Breast epithelium (tissue), 4 donors: ENCODE measurements around the gene NKX6-2. TPM values are rescaled to one million over a fixed set of nuclear protein-coding genes. Genes with fewer than 3 reads are reported as not detected.
A peak's percentile ranks its signal among the peaks of the same experiment; 100 is the strongest.

Experiments
- DNase-seq, 2 donors: peaks; one replicate each; pipeline ENCODE4 v3.0.0-alpha.2; 2019; ENCODE audit warnings: low spot score in 2 of 2
- H3K27ac ChIP-seq, 2 donors: fragments of 200-600 bp; sonication (generic) in 1 of 2; one replicate each; pipeline ENCODE4 v1.5.1; 2016 to 2019; ENCODE audit warnings: mild to moderate bottlenecking in 1 of 2
- H3K27me3 ChIP-seq, 2 donors: fragments of 200-600 bp; sonication (generic) in 1 of 2; one replicate each; pipeline versions ENCODE4 v1.5.1 to v1.6.0; 2017 to 2019; ENCODE audit warnings: control low read depth in 1 of 2, mild to moderate bottlenecking in 1 of 2
- H3K36me3 ChIP-seq: fragments of 200-600 bp; one replicate; pipeline ENCODE4 v1.5.1; 2019
- H3K4me1 ChIP-seq, 2 donors: fragments of 200-600 bp; sonication (generic); one replicate each; pipeline ENCODE4 v1.5.1; 2016 to 2019; ENCODE audit warnings: control low read depth in 1 of 2
- H3K4me3 ChIP-seq, 3 donors: fragments of 200-600 bp; sonication (generic); 1 replicate in 2 of 3; 2 replicates in 1 of 3; pipeline ENCODE4 v1.5.1; 2016 to 2019; ENCODE audit warnings: mild to moderate bottlenecking in 3 of 3, moderate library complexity in 2 of 3
- H3K9me3 ChIP-seq, 2 donors: fragments of 200-600 bp; sonication (generic) in 1 of 2; one replicate each; pipeline ENCODE4 v1.5.1; 2016 to 2019; ENCODE audit warnings: control low read depth in 1 of 2
- POLR2A ChIP-seq: fragments of 450-650 bp; IDR thresholded peaks from one replicate; pipeline ENCODE4 v1.6.1; 2016; ENCODE audit warnings: antibody characterized with exemption, mild to moderate bottlenecking, moderate library complexity
- POLR2AphosphoS5 ChIP-seq, 3 donors: sonication (generic); formaldehyde crosslinking; IDR thresholded peaks; one replicate each; pipeline ENCODE4 v1.6.1; 2017; ENCODE audit warnings: antibody characterized with exemption in 3 of 3
- intact Hi-C: fragments of 100-400 bp; cut with DNase I; formaldehyde crosslinking; loops from one replicate; pipeline ENCODE4 v1.15.1; 2023; ENCODE audit warnings: low total_unique reads
- total RNA-seq, 3 donors: library from RNA; depleted of rRNA; stranded (reverse); fragments of >200 nt; gene quantifications; one replicate each; pipeline ENCODE4 v1.1.0, GENCODE V29; 2016
- TF ChIP-seq, protein P1 (sequence below), 3 donors: fragments of 450-650 bp; IDR thresholded peaks; one replicate each; pipeline ENCODE4 v1.5.1; 2016 to 2017; ENCODE audit warnings: antibody characterized with exemption in 3 of 3, mild to moderate bottlenecking in 3 of 3, moderate library complexity in 3 of 3

The NKX6-2 gene
- total RNA-seq, 3 donors from 2014 or later, result not detected

DNA sequence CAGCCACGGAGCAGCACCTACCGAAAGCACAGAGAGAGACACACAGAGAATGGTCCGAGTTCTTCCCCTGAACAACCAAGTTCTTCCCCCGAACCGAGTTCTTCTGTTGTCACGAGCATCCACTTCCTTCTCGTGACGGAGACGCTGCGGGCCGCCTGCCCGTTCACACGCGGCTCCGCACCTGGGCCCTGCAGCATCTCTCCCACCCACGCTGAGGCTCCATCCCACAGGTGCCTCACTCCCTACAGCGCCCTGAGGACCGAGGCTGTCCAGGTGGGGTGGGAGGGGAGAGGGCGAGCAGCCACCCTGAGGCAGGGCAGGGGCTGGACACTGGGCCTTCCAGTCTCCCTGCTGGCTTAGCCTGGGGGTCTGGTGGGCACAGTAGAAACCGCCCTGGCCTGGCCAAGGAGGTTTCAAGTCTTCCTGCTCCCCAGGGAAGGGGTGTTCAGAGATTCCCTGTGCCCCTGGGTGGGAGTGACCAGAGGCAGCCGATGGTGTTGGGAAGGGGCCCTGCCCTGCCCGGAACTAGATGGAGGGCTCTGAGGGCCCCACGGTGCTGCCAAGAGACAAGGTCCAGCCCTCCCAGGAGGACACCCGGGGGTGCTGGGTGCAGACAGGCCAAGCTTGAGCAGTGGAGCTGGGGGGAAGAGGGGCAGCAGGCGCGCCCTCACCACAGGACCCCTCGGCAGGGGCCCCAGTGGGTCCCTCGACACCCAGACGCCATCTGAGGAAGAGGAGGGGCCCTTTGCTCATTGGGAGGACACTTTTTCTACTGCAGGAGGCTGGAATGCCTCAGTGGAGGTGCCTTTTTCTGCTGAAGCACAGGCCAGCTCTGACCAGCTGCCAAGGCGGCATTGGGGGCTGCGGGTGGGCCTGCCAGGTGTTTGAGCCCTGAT is 5.2 kb upstream of the NKX6-2 start:
- H3K27ac ChIP-seq, result no peak overlapping the region
- H3K9me3 ChIP-seq, result no peaks in the 10 kb centered on the region
- H3K27me3 ChIP-seq, result peaks cover 6 to 81% of the 10 kb centered on the region in 2 donors
- intact Hi-C loops, result no loop called here
- no peaks in the 10 kb centered on the region for H3K36me3 ChIP-seq
- TF ChIP-seq, protein P1, sequence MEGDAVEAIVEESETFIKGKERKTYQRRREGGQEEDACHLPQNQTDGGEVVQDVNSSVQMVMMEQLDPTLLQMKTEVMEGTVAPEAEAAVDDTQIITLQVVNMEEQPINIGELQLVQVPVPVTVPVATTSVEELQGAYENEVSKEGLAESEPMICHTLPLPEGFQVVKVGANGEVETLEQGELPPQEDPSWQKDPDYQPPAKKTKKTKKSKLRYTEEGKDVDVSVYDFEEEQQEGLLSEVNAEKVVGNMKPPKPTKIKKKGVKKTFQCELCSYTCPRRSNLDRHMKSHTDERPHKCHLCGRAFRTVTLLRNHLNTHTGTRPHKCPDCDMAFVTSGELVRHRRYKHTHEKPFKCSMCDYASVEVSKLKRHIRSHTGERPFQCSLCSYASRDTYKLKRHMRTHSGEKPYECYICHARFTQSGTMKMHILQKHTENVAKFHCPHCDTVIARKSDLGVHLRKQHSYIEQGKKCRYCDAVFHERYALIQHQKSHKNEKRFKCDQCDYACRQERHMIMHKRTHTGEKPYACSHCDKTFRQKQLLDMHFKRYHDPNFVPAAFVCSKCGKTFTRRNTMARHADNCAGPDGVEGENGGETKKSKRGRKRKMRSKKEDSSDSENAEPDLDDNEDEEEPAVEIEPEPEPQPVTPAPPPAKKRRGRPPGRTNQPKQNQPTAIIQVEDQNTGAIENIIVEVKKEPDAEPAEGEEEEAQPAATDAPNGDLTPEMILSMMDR (IDR thresholded peaks at IDR 0.05), result no peak
- TF ChIP-seq POLR2AphosphoS5 (IDR thresholded peaks at IDR 0.05) (no peak), POLR2A (no peak)
- H3K4me3 ChIP-seq, result no peak overlapping the region
- DNase-seq, result no peak
- H3K4me1 ChIP-seq, result no peaks in the 10 kb centered on the region

DNA sequence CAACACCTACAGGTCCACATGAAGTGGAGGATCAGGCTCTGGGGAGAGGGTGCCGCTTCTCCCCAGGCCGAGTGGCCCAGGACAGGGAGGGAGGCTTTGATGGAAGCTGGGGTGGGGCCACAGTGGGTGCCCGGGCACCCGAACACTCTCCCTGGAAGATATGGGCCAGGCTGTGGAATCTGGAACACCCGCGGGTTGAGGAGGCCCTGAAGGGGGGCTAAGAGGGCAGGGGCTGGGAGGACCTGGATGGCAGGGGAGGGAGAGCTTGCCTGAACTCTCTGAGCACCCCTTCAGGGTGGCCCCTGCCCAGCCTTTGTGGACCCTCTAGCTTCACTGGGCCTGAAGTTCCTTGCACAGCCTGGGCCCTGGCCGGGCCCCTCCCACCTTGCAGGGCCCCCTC is 4.5 kb upstream of the NKX6-2 start:
- no peaks in the 10 kb centered on the region for H3K9me3 ChIP-seq
- no peak overlapping the region for H3K27ac ChIP-seq
- H3K27me3 ChIP-seq, result peaks cover 6 to 85% of the 10 kb centered on the region in 2 donors
- H3K4me1 ChIP-seq, result no peaks in the 10 kb centered on the region
- H3K36me3 ChIP-seq, result no peaks in the 10 kb centered on the region
- TF ChIP-seq POLR2AphosphoS5 (IDR thresholded peaks at IDR 0.05) (no peak), POLR2A (no peak)
- TF ChIP-seq, protein P1 (IDR thresholded peaks at IDR 0.05), result no peak
- H3K4me3 ChIP-seq, result no peak overlapping the region
- DNase-seq, result no peak
- intact Hi-C loops, result no loop called here

DNA sequence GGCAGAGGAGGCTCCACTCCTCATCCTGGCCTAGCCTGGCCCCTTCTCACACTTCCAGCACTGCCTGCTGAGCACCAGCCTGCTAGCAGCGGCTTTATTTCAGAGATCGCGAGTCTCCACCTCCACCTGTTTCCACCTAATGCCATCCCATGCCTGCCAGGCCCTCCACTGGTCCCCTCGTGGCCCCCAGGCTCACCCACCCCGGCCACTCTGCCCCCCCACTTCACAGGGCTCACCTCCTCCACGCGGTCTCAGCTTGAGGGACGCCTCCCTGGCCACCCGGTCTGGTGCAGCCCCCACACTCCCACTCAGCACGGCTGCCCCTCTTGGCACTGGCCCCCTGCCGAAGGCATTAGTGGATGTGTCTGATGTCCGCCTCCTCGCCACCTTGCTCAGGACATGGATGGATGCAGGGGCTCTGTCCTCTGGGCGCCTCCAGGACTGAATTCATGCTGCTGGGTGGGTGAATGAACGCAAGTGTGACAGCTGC is 3.8 kb upstream of the NKX6-2 start:
- Histone ChIP-seq H3K27me3 (peaks cover 6 to 88% of the 10 kb centered on the region in 2 donors), H3K9me3 (peaks cover 1 to 4% of the 10 kb centered on the region in 2 donors), H3K4me3 (no peak overlapping the region), H3K4me1 (no peaks in the 10 kb centered on the region), H3K36me3 (no peaks in the 10 kb centered on the region), H3K27ac (no peak overlapping the region)
- intact Hi-C loops, result no loop called here
- TF ChIP-seq POLR2AphosphoS5 (IDR thresholded peaks at IDR 0.05) (no peak), POLR2A (no peak)
- TF ChIP-seq, protein P1 (IDR thresholded peaks at IDR 0.05), result no peak
- DNase-seq, result no peak

DNA sequence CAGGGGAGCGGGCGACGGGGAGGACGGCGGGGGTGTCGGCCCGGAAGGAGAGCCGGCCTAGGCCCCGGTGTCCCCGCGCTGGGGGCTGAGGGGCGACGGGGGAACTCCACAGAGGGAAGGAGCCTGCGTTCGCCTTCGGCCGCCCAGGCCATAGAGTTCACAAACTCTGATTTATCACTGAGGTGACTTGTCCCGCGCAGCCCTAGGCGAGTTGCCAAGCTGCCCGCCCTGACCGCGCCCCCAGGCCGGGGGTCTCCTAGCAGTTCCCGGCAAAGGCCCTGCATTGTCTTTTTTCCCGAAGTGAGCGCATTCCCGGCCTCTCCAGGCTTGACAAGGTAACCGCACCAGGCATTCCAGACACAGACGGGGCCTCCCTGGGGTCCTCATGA is 2.9 kb upstream of the NKX6-2 start:
- TF ChIP-seq POLR2A (no peak), POLR2AphosphoS5 (IDR thresholded peaks at IDR 0.05) (no peak)
- TF ChIP-seq, protein P1 (IDR thresholded peaks at IDR 0.05), result no peak
- Histone ChIP-seq H3K27me3 (peaks cover 6 to 88% of the 10 kb centered on the region in 2 donors), H3K36me3 (no peaks in the 10 kb centered on the region), H3K9me3 (peaks cover 10 to 13% of the 10 kb centered on the region in 2 donors), H3K4me3 (no peak overlapping the region), H3K4me1 (no peaks in the 10 kb centered on the region), H3K27ac (no peak overlapping the region)
- DNase-seq, result no peak
- intact Hi-C loops, result no loop called here

DNA sequence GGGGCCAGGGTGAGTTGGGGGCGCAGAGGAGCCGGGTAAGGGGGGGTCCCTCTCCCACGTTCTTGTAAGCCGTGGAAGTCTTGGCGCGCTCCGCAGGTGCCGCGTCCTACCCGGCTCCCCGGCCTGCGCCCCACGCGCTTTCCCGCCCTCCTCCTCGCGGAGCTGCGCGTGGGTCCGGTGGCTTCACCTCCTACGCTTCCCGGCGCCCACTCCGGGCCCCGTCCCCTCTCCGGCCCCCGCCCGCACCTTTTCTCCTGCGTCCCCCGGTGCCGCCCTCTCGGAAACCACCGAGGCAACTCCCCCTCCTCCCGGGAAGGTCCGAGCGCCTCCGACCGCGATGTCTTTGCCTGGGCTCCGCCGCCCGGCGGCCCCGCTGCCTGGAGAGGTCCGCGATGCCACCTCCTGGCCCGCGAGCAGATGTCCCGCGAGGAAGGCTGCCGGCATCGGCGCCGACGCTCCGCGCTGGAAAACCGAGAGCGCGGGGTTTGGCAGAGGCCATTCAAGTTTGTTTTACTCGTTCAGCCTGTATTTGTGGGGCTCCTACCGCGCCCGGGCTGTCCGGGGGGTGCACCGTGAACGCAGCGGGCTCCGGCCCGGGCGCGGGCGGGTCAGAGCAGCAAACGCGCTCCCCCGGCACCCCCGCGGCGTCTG is 2.4 kb upstream of the NKX6-2 start:
- Histone ChIP-seq H3K27ac (no peak overlapping the region), H3K9me3 (peaks cover 13% of the 10 kb centered on the region in 2 donors), H3K4me3 (peak overlapping the region in 1 of 3 donors; percentile 29), H3K36me3 (no peaks in the 10 kb centered on the region), H3K27me3 (peaks cover 6 to 88% of the 10 kb centered on the region in 2 donors), H3K4me1 (no peaks in the 10 kb centered on the region)
- no peak for DNase-seq
- TF ChIP-seq POLR2AphosphoS5 (IDR thresholded peaks at IDR 0.05), result no peak
- no peak for TF ChIP-seq POLR2A
- TF ChIP-seq, protein P1 (IDR thresholded peaks at IDR 0.05), result no peak
- intact Hi-C loops, result no loop called here
